ENCODE measurements around the gene MAPK7. TPM values are rescaled to one million over a fixed set of nuclear protein-coding genes. Genes with fewer than 3 reads are reported as not detected.

Gene MAPK7
- total RNA-seq, 4 donors from 2014 or later: 15.3 to 112 (median 48.3) TPM

DNA sequence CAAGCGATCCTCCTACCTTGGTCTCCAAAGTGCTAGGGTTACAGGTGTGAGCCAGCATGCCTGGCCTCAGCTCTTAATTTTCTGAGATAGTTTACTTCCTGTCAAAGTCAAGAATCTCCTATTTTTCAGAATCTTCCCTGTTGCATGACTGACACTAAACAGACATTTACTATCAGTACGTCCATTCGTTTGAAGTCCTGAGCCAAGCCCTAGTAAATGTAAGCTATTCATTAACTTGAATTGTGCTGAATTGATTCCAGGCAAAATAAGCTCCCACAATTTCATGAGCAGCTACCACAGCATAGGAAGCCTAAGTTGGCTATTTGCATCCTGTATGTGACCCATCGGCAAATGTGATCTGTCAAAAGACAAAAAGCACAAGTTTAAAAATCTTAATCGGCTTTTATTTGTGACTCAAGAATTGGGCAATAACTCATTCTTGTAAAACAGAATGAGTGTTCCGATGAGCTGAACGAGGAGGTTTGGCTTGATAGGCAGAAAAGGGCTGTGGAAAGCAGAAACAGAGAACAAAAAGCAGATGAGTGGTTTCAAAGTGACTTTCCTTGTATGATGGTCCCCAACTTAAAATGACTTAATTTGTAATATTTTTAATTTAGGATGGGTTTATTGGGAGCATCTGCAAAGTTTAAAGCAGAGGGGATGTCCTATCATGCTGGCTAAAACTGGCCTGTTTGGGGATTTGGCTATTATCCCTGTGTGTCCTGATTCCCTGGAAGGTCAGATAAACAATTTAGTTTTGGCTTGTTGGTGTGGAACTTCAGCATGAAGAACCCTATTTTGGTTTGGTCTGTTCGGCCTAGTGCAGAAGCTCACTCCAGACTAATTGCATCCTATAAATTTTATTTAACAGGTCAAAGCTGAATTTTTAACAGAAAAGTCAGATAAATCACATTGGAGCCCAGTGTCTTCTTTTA, 46.9 kb downstream of the MAPK7 start:
- no peak overlapping the region for H3K4me3 ChIP-seq
- H3K4me1 ChIP-seq: peaks cover 6 to 26% (median 22%) of the 10 kb centered on the region in 4 donors
- in situ Hi-C loops (cut with MboI; ENCODE audit: low pct_ligation_motif_present in 1 of 4, low pct_unique_long_range_greater_than_20kb in 1 of 4, low sequenced_read_pairs in 3 of 4) (no loop called here), intact Hi-C loops (cut with DNase I; ENCODE audit: low total_unique reads) (no loop called here)
- H3K27ac ChIP-seq: peak overlapping the region; percentile 68 to 75 (median 72)
- H3K9me3 ChIP-seq: no peaks in the 10 kb centered on the region
- no peak for DNase-seq
- WGBS, 2 donors (ENCODE audit: low coverage in 1 of 2): 31% methylated on average over 4 to 8 of the region's 8 CpGs
- H3K36me3 ChIP-seq: no peaks in the 10 kb centered on the region
- no peaks in the 10 kb centered on the region for H3K27me3 ChIP-seq
- no peak for TF ChIP-seq POLR2A (IDR thresholded peaks at IDR 0.05)
- TF ChIP-seq EP300 (IDR thresholded peaks at IDR 0.05; ENCODE audit: low read depth): peak; percentile 46
- peak in 1 of 3 donors; percentile 48 for TF ChIP-seq POLR2AphosphoS5 (IDR thresholded peaks at IDR 0.05)

GRCh38 chr17:19426631-19427030, 48.3 kb downstream of the MAPK7 start:
- TF ChIP-seq EP300 (IDR thresholded peaks at IDR 0.05; ENCODE audit: low read depth): no peak
- TF ChIP-seq POLR2AphosphoS5 (IDR thresholded peaks at IDR 0.05): no peak
- no peak for TF ChIP-seq POLR2A (IDR thresholded peaks at IDR 0.05)
- TF ChIP-seq CTCF (IDR thresholded peaks at IDR 0.05): no peak
- DNase-seq: no peak
- H3K27ac ChIP-seq: peak overlapping the region in 2 of 4 donors; percentile 68 to 71
- no peak overlapping the region for H3K4me3 ChIP-seq
- WGBS, 2 donors (ENCODE audit: low coverage in 1 of 2): 87 to 100% methylated on average over 1 to 5 of the region's 5 CpGs
- intact Hi-C loops (cut with DNase I; ENCODE audit: low total_unique reads) (no loop called here), in situ Hi-C loops (cut with MboI; ENCODE audit: low pct_ligation_motif_present in 1 of 4, low pct_unique_long_range_greater_than_20kb in 1 of 4, low sequenced_read_pairs in 3 of 4) (no loop called here)
- no peaks in the 10 kb centered on the region for H3K9me3 ChIP-seq
- H3K36me3 ChIP-seq: no peaks in the 10 kb centered on the region
- H3K4me1 ChIP-seq: peaks cover 6 to 26% (median 22%) of the 10 kb centered on the region in 4 donors
- H3K27me3 ChIP-seq: no peaks in the 10 kb centered on the region

GRCh38 chr17:19431691-19432090, 53.4 kb downstream of the MAPK7 start:
- Histone ChIP-seq H3K27ac (no peak overlapping the region), H3K4me3 (no peak overlapping the region), H3K4me1 (no peaks in the 10 kb centered on the region), H3K27me3 (no peaks in the 10 kb centered on the region), H3K36me3 (no peaks in the 10 kb centered on the region), H3K9me3 (no peaks in the 10 kb centered on the region)
- TF ChIP-seq CTCF (IDR thresholded peaks at IDR 0.05): no peak
- TF ChIP-seq POLR2A (IDR thresholded peaks at IDR 0.05): no peak
- TF ChIP-seq POLR2AphosphoS5 (IDR thresholded peaks at IDR 0.05): no peak
- TF ChIP-seq EP300 (IDR thresholded peaks at IDR 0.05; ENCODE audit: low read depth): no peak
- intact Hi-C loops (cut with DNase I; ENCODE audit: low total_unique reads) (no loop called here), in situ Hi-C loops (cut with MboI; ENCODE audit: low pct_ligation_motif_present in 1 of 4, low pct_unique_long_range_greater_than_20kb in 1 of 4, low sequenced_read_pairs in 3 of 4) (no loop called here)
- WGBS, 2 donors (ENCODE audit: low coverage in 1 of 2): 79 to 80% methylated on average over 2 to 3 of the region's 3 CpGs
- no peak for DNase-seq

Small RNA genes within 50 kb of the gene (small RNA-seq; reads per million reads assigned to genes)
- gene MIR1180 (2.1 to 12.9 (median 10.4) reads per million in 4 donors), gene RF00537 (0 reads per million in 4 donors)

Other genes with a start within 250 kb of the MAPK7 start
- 10 to 100 TPM; 30.4 to 98.7 (median 65.5) TPM for gene EPN2, start 141.1 kb upstream of the MAPK7 start, total RNA-seq
- gene B9D1, start 15.8 kb upstream of the MAPK7 start, total RNA-seq: 10 to 100 TPM in 2 of 4 donors, 1 to 10 TPM in 2; 6.0 to 17.6 (median 9.5) TPM
- gene MFAP4, start 8.7 kb downstream of the MAPK7 start, total RNA-seq: 10 to 100 TPM; 39.7 to 67.3 (median 51.5) TPM
- 1 to 10 TPM; 2.2 to 7.2 (median 3.9) TPM for gene RNF112, start 32.7 kb downstream of the MAPK7 start, total RNA-seq
- under 1 TPM in 2 of 4 donors, not detected in 2; 0.32 to 0.96 TPM for gene SLC47A1, start 155.4 kb downstream of the MAPK7 start, total RNA-seq

All from transverse colon (tissue), 4 donors.